GM21367 (cell line): ENCODE data around the gene HMGCR.

Experiments used
- ATAC-seq: cut with Tn5 transposase; IDR thresholded peaks from one replicate; pipeline ENCODE4 v1.9.1; 2021; ENCODE audit not compliant: unreplicated experiment

The HMGCR gene

DNA sequence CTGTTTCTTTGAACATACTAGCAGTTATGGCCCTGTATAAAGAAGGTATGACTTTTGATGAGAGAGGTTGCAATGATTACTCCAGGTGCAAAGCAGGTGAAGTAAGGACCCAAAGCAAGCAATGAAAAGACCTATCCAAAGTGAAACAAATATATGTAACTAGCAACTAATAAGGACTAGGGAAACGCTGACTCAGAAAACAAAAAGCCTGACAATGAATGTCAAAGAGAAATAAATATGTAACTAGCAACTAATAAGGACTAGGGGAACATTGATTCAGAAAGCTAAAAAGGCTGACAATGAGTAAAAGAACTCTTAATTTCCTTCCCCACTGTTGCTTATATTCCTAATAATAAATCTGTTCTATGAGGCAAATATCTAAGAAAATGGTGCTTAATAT is 43.1 kb downstream of the HMGCR start:
- no peak for ATAC-seq

DNA sequence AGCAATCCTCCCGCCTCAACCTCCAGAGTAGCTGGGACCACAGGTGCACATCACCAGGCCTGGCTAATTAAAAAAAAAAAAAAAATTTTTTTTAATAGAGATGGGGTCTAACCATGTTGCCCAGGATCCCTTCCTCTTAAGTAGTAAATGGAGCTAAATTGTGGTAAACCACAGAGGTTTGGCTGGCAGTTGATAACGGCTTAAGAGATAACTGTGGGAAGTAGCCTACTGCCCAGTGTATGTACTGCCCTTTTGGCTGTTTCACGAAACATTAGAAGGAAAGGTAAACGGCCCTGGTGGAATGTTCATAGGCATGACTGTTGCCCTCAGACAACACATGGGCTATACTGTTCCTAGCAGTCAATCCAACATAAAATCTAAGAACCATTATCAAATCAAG is 44.4 kb downstream of the HMGCR start:
- no peak for ATAC-seq

GRCh38 chr5:75384218-75384617 is 47.2 kb downstream of the HMGCR start:
- ATAC-seq, result no peak

DNA sequence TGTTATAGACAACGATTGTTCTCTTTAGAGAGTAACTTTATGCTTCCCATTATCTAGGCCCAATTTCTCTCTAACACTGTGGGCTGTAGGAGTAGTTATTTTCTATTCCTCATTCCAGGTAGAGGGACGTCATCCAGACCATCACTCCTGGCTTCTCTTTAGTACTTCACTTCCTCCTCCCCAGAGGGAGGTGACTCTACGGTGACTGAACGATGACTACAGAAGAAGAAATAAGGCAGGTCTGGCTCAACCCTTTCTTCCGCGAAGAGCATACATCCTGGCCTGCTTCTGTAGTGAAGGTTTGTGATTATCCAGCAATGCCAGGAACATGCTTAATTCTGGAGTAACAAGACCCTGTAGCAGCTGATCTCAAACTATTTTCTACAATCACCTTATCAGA is 50.8 kb downstream of the HMGCR start:
- ATAC-seq, result no peak

GRCh38 chr5:75389430-75389829 is 52.4 kb downstream of the HMGCR start:
- no peak for ATAC-seq

GRCh38 chr5:75395277-75395676 is 58.3 kb downstream of the HMGCR start:
- ATAC-seq, result no peak

DNA sequence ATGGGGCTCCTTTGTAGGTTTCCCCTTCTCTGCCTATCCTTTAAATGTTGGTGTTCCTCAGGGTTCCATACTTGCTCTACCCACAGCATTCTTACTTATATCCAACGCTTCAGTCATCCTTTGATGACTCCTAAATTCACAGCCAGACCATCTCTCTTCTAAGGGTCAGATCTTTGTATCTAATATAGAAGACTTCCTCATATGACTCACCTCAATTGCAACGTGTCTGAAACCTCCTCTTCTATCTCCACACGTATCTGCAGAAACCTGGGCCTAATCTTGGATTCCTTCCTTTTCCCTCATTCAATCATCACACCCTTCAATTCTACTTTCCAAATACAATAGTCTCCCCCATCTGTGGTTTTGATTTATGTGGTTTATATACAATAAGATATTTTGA is 68.3 kb downstream of the HMGCR start:
- no peak for ATAC-seq
